GM12878 (cell line): ENCODE measurements around the gene LIMS1. TPM values are rescaled to one million over a fixed set of nuclear protein-coding genes. Genes with fewer than 3 reads are reported as not detected.
A peak's percentile ranks its signal among the peaks of the same experiment; 100 is the strongest.

Experiments used
- ATF2 ChIP-seq: IDR thresholded peaks from 2 replicates; pipeline ENCODE4 v1.6.1; 2012; ENCODE audit warnings: low read length, inconsistent platforms
- CUX1 ChIP-seq: IDR thresholded peaks from 2 replicates; pipeline ENCODE4 v1.6.1; 2012; ENCODE audit warnings: improper control_type of control experiment, low read depth, low read length; ENCODE audit not compliant: insufficient replicate concordance
- EED ChIP-seq: sonication (generic); IDR thresholded peaks from 2 replicates; pipeline ENCODE4 v1.6.1; 2016; ENCODE audit warnings: antibody characterized with exemption, low read depth
- FOXM1 ChIP-seq: IDR thresholded peaks from 2 replicates; pipeline ENCODE4 v1.6.1; 2012; ENCODE audit warnings: low read depth, mild to moderate bottlenecking, inconsistent platforms, low read length, moderate library complexity
- GATAD2B ChIP-seq: fragments of 450-650 bp; conservative IDR thresholded peaks from 2 replicates; pipeline ENCODE4 v1.6.1; 2017; ENCODE audit warnings: low read depth, mild to moderate bottlenecking, moderate library complexity
- IKZF1 ChIP-seq: fragments of 450-650 bp; conservative IDR thresholded peaks from 2 replicates; pipeline ENCODE4 v1.6.1; 2017; ENCODE audit warnings: antibody characterized with exemption, mild to moderate bottlenecking
- IKZF2 ChIP-seq, 2 experiments: fragments of 450-650 bp; IDR thresholded peaks; 2 replicates each; pipeline ENCODE4 v1.6.1; 2017; ENCODE audit warnings: mild to moderate bottlenecking in 2 of 2, moderate library complexity in 2 of 2
- JUNB ChIP-seq: IDR thresholded peaks from 2 replicates; pipeline ENCODE4 v1.6.1; 2016; ENCODE audit warnings: antibody characterized with exemption, mild to moderate bottlenecking
- JUND ChIP-seq: IDR thresholded peaks from 2 replicates; pipeline ENCODE4 v1.6.1; 2012; ENCODE audit warnings: low read depth, mild to moderate bottlenecking, low read length, improper control_type of control experiment, moderate library complexity
- MEF2B ChIP-seq: fragments of 450-650 bp; IDR thresholded peaks from 2 replicates; pipeline ENCODE4 v1.6.1; 2018; ENCODE audit warnings: mild to moderate bottlenecking, moderate library complexity; ENCODE audit not compliant: partially characterized antibody, poor library complexity, severe bottlenecking
- MTA2 ChIP-seq: fragments of 450-650 bp; IDR thresholded peaks from 2 replicates; pipeline ENCODE4 v1.6.1; 2016; ENCODE audit warnings: low read depth, mild to moderate bottlenecking, moderate library complexity
- PBX3 ChIP-seq: IDR thresholded peaks from 2 replicates; pipeline ENCODE4 v1.6.1; 2011; ENCODE audit warnings: mild to moderate bottlenecking, low read depth, low read length, moderate library complexity; ENCODE audit not compliant: insufficient replicate concordance
- RB1 ChIP-seq: fragments of 450-650 bp; formaldehyde crosslinking; IDR thresholded peaks from 2 replicates; pipeline ENCODE4 v1.6.1; 2017; ENCODE audit warnings: mild to moderate bottlenecking, borderline replicate concordance
- SMARCA5 ChIP-seq: fragments of 450-650 bp; IDR thresholded peaks from 2 replicates; pipeline ENCODE4 v1.6.1; 2017; ENCODE audit warnings: mild to moderate bottlenecking
- SMC3 ChIP-seq: IDR thresholded peaks from 2 replicates; pipeline ENCODE4 v1.6.1; 2011; ENCODE audit warnings: low read length, improper control_type of control experiment, borderline replicate concordance
- SRF ChIP-seq, 2 experiments: IDR thresholded peaks; 2 replicates each; pipeline ENCODE4 v1.6.1; 2011; ENCODE audit warnings: low read depth in 2 of 2, low read length in 2 of 2, mild to moderate bottlenecking in 1 of 2, moderate library complexity in 1 of 2
- SUPT20H ChIP-seq: IDR thresholded peaks from 2 replicates; pipeline ENCODE4 v1.6.1; 2011; ENCODE audit warnings: low read depth, mild to moderate bottlenecking, low read length, moderate library complexity, borderline replicate concordance; ENCODE audit not compliant: control insufficient read depth
- polyA plus RNA-seq, 11 experiments: library from polyadenylated mRNA; depleted of rRNA in 4 of 11; unstranded in 6 of 11; stranded (reverse) in 5 of 11; fragments of >200 nt; fragmentation: Nextera tagmentation in 4 of 11; fragmentation: Illumina TruSeq in 1 of 11; extraction: Ambion mirVana in 4 of 11; extraction: Trizol in 1 of 11; gene quantifications; 1 replicate in 1 of 11; 2 replicates in 10 of 11; pipeline versions ENCODE4 v1.2.1 to v1.2.3, GENCODE V29; 2011 to 2016; ENCODE audit warnings: inconsistent platforms in 2 of 11, missing spikeins in 2 of 11, low read depth in 1 of 11
- total RNA-seq, 4 experiments: library from RNA; depleted of rRNA in 3 of 4; stranded (reverse); fragments of >200 nt in 3 of 4; fragmentation: Illumina TruSeq in 1 of 4; extraction: Trizol in 1 of 4; gene quantifications; 2 replicates each; pipeline versions ENCODE4 v1.2.1 to v1.2.3, GENCODE V29; 2013 to 2021

Gene LIMS1
- total and polyA plus RNA-seq, 10 of the 15 experiments (the other 5 are each of a cell fraction or from before 2014, with no cell fraction given): 15.7 to 98.1 (median 43.9) TPM

GRCh38 chr2:108637304-108637669 lies 103.0 kb downstream of the LIMS1 start (continued):
- TF ChIP-seq RB1 (no peak), SRF (IDR thresholded peaks at IDR 0.05; ENCODE audit: low read depth in 2 of 2, low read length in 2 of 2) (no peak), CUX1 (peak; percentile 85), MTA2 (peak; percentile 37; the same call in 1 of the 2 replicates), EED (peak; percentile 46; the same call in 1 of the 2 replicates), IKZF2 (IDR thresholded peaks at IDR 0.05) (peak; percentile 58 to 76; a peak in 3 of 4 replicates), JUND (0 out of 2 replicates have a peak, but pooled peaks have one; percentile 57), SUPT20H (no peak), MEF2B (peak; percentile 78), IKZF1 (peak; percentile 73), JUNB (peak; percentile 62), FOXM1 (peak; percentile 49; the same call in 1 of the 2 replicates), ATF2 (peak; percentile 73), GATAD2B (0 out of 2 replicates have a peak, but pooled peaks have one; percentile 32), SMARCA5 (no peak; the same call in 1 of the 2 replicates), SMC3 (peak; percentile 25; the same call in 1 of the 2 replicates), PBX3 (no peak)
